ENCODE data around the gene TUBA4A.

The TUBA4A gene

GRCh38 chr2:219223831-219224610 is 29.7 kb downstream of the TUBA4A start:
- peaks cover 15% of the 10 kb centered on the region for H3K27me3 ChIP-seq
- no peak for TF ChIP-seq CTCF (IDR thresholded peaks at IDR 0.05)
- peaks cover 62% of the 10 kb centered on the region for H3K36me3 ChIP-seq
- no peaks in the 10 kb centered on the region for H3K9me3 ChIP-seq
- no peak overlapping the region for H3K27ac ChIP-seq
- H3K4me3 ChIP-seq (ENCODE audit: low read depth in 1 of 2, low read length in 1 of 2), result peak overlapping the region in 1 of 2 experiments; percentile 49
- H3K4me1 ChIP-seq (ENCODE audit: control insufficient read depth in 1 of 2, insufficient read depth in 1 of 2, low read depth in 1 of 2, low read length in 1 of 2), result peaks cover 72 to 76% of the 10 kb centered on the region in 2 experiments

- Histone ChIP-seq H3K27ac (no peak overlapping the region), H3K27me3 (peaks cover 15% of the 10 kb centered on the region), H3K4me3 (ENCODE audit: low read depth in 1 of 2, low read length in 1 of 2) (no peak overlapping the region), H3K36me3 (peaks cover 66% of the 10 kb centered on the region), H3K4me1 (ENCODE audit: control insufficient read depth in 1 of 2, insufficient read depth in 1 of 2, low read depth in 1 of 2, low read length in 1 of 2) (peaks cover 72 to 75% of the 10 kb centered on the region in 2 experiments), H3K9me3 (no peaks in the 10 kb centered on the region)
- TF ChIP-seq CTCF (IDR thresholded peaks at IDR 0.05), result no peak
Observed at GRCh38 chr2:219221957-219222518, 31.7 kb downstream of the TUBA4A start.

GRCh38 chr2:219220652-219221402 is 32.9 kb downstream of the TUBA4A start:
- H3K27ac ChIP-seq, result no peak overlapping the region
- peaks cover 24% of the 10 kb centered on the region for H3K27me3 ChIP-seq
- no peak for TF ChIP-seq CTCF (IDR thresholded peaks at IDR 0.05)
- H3K4me1 ChIP-seq (ENCODE audit: control insufficient read depth in 1 of 2, insufficient read depth in 1 of 2, low read depth in 1 of 2, low read length in 1 of 2), result peaks cover 61 to 63% of the 10 kb centered on the region in 2 experiments
- H3K4me3 ChIP-seq (ENCODE audit: low read depth in 1 of 2, low read length in 1 of 2), result no peak overlapping the region
- H3K36me3 ChIP-seq, result peaks cover 66% of the 10 kb centered on the region
- no peaks in the 10 kb centered on the region for H3K9me3 ChIP-seq

GRCh38 chr2:219219784-219220532 is 33.8 kb downstream of the TUBA4A start:
- H3K9me3 ChIP-seq, result no peaks in the 10 kb centered on the region
- H3K27ac ChIP-seq, result no peak overlapping the region
- H3K4me3 ChIP-seq (ENCODE audit: low read depth in 1 of 2, low read length in 1 of 2), result no peak overlapping the region
- no peak for TF ChIP-seq CTCF (IDR thresholded peaks at IDR 0.05)
- peaks cover 29% of the 10 kb centered on the region for H3K27me3 ChIP-seq
- H3K4me1 ChIP-seq (ENCODE audit: control insufficient read depth in 1 of 2, insufficient read depth in 1 of 2, low read depth in 1 of 2, low read length in 1 of 2), result peaks cover 53 to 55% of the 10 kb centered on the region in 2 experiments
- peaks cover 64% of the 10 kb centered on the region for H3K36me3 ChIP-seq
